GM19328 (cell line): ENCODE measurements around the gene ANKRD26.
"Not testable (repeated sequence)": the region's sequence is repeated elsewhere in the genome, so short reads cannot be mapped to it uniquely, and the experiment has no call there.

ENCODE experiments used
- ATAC-seq: cut with Tn5 transposase; IDR thresholded peaks from one replicate; pipeline ENCODE4 v1.9.1; 2021; ENCODE audit warnings: mild to moderate bottlenecking, moderate library complexity; ENCODE audit not compliant: unreplicated experiment

Gene ANKRD26

DNA sequence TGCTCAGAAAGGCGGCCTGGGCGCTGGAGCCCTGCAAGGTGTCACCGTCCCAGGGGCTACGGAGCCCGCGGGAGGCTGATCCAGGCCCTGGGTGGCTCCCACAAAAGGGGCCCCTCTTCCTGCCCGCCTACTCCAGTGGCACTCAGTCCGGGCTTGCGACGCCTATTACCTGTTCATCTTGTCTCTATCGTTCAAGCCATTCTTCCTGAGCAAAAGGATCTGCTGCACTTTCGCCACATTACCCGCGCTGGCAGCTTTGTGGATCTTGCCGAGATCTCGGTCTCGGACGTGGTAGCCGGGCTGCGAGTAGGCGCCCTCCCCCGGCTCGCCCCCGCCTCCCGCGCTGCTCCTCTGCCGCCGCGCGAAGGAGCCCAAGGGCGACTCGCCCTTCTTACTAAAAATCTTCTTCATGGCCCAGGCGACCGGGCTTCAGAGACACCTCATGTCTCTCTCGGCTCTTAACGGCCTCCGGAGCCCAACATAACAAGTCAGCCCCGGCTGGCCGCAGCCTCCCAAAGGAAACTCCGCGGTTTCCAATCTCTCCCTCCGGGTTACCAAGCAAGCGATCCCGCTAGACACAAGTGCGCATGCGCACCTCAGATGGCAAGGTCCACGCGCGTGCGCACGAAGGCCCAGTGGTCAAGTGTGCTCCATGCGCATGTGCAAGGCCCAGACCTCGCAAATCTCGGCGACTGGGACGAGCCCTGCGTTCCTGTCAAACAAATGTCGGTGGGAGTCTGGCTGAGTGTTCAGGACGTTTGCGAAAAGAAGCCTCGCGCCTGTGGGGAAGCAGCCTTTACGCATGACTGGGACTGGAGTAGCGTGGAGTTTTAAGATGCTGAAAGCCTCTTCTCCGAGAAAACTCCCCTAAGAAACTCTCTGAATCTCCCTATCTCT is at the start of gene ANKRD26:
Gene ANKRD26 (minus strand): TSS at position 579 of the 897 bp plus-strand sequence. CDS start 168 bp downstream, at position 411.
- ATAC-seq = peak; percentile 59

DNA sequence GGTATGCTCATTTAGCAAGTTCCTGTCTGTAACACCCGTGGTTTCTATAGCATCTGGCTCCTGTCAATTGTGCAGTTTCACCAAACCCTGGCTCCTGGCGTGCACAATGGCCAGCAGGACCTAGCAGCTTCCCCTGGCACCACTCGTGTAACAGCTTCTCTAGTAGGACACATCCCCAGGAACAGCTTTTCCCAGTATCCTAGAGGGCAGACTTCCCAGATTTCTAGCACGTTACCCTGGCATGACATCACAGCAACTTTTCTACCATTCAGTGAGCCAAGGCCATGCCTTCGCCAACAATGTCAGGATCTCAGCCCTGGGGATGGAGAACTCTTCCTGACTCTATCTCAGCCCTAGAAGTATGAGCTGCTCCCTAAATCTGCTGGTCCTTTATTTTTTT is 47.4 kb upstream of the ANKRD26 start:
- no peak for ATAC-seq

- ATAC-seq = no peak
These were observed 45.6 kb upstream of the ANKRD26 start for GRCh38 chr10:27145937-27146336.

DNA sequence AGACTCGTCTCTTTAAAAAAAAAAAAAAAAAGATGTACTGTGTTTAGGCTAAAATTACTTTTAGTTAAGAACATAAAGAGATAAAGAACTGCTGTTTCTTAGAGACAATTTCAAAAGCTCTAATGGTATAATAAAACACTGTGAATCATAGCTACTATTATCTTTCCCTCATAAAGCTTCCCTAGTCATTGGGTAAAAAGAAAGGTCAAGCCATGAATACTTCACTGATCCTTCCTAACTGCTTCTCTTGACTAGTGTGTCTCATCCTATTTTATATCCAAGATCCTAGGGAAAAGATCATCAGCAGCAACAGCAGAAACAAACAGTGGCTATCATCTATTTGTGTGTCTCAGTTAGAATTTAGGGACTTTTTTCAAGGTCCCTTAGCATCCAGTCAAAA is 43.4 kb upstream of the ANKRD26 start:
- ATAC-seq = no peak

GRCh38 chr10:27138277-27138676 is 38.0 kb upstream of the ANKRD26 start:
- no peak for ATAC-seq

- ATAC-seq = no peak
These were observed 34.1 kb upstream of the ANKRD26 start for GRCh38 chr10:27134371-27134770.

DNA sequence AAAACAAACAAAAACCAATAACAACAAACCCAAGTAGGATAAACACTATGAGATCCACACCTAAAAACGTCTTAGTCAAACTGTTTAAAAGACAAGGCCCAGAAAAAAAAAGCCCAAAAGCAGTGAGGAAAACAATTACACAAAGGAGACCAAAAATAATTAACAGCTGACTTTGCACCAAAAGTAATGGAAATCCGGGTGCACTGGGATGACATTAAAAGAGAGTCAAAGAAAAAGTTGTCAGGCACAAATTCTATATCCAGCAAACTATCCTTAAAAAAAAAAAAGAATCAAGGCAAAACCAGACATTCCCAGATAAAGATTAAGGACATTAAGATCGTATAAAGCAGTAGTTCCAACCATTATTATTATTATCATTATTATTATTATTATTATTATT is 7.9 kb upstream of the ANKRD26 start:
- no peak for ATAC-seq

GRCh38 chr10:27104919-27105318 is 4.6 kb upstream of the ANKRD26 start:
- ATAC-seq = no peak

GRCh38 chr10:27100813-27101347 is 586 bp upstream of the ANKRD26 start:
- ATAC-seq = no peak

GRCh38 chr10:27099448-27099847 is 846 bp downstream of the ANKRD26 start:
- no peak for ATAC-seq

- no peak for ATAC-seq
These were observed 11.9 kb downstream of the ANKRD26 start for GRCh38 chr10:27088119-27089044.

- ATAC-seq = no peak
These were observed 27.7 kb downstream of the ANKRD26 start for GRCh38 chr10:27072436-27073114.

DNA sequence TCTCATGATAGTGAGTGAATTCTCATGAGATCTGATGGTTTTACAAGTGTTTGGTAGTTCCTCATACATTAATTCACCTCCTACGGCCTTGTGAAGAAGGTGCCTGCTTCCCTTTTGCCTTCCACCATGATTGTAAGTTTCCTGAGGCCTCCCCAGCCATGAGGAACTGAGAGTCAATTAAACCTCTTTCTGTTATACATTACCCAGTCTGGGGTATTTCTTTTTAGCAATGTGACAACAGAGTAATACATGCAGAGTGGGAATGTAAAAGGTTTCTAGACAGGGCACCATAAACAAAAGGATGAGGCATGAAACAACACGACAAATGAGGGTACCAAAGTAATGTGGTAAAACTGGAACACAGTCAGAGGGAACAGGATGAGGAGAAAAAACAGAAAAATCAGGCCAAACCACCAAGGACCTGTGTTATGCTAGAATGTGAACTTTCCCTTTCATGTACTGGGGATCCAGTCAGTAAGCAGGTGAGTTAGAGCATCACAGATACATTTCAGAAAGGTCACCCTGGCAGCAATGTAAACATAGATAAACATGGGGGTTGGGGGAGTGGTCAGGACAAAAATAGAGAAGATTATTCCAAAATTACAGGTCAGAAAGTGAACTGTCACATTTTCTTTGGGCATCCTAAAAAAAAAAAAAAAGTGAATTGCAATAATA is 31.9 kb downstream of the ANKRD26 start:
- ATAC-seq = no peak

DNA sequence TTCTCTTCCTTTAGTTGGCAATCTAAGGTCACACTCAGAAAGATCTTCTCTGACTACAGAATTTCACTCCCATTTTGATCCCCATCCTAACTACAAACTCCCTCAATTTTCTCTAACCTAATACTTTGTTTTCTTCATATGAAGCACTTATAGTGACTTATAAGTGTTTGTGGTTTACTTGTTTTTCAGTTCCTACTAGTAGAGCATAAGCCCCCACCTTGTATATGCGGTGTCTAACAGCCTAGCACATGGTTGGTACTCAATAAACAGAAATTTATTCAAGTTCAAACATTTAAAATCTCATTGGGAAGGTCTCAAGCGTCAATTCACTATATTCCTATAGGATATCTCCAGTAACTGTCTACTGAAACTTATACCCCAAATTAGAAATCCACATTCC is 35.2 kb downstream of the ANKRD26 start:
- no peak for ATAC-seq

GRCh38 chr10:27052656-27053055 is 47.6 kb downstream of the ANKRD26 start:
- ATAC-seq = no peak

- ATAC-seq = not testable (repeated sequence)
These were observed 55.0 kb downstream of the ANKRD26 start for GRCh38 chr10:27045247-27045646.

DNA sequence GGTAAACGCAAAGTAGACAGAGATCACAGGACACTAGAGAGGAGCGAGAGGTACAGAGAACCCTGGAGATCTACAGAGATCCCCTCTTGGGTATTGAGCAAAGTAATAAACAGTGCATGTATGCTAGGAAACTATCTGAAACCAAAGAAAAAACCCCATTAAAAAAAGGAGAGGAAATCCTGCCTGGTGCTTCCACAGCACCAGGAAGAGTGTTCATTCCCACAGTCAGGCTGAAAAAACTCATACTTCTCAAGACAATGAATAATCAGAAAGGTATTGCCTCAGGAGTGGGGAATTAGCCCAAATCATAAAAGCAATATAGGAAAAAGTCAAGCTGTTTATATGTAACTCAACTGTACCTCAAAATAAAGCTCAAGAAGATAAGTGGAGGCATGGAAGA is 59.1 kb downstream of the ANKRD26 start:
- no peak for ATAC-seq

GRCh38 chr10:27038168-27038567 is 62.1 kb downstream of the ANKRD26 start:
- no peak for ATAC-seq

- no peak for ATAC-seq
These were observed 65.1 kb downstream of the ANKRD26 start for GRCh38 chr10:27035163-27035562.

DNA sequence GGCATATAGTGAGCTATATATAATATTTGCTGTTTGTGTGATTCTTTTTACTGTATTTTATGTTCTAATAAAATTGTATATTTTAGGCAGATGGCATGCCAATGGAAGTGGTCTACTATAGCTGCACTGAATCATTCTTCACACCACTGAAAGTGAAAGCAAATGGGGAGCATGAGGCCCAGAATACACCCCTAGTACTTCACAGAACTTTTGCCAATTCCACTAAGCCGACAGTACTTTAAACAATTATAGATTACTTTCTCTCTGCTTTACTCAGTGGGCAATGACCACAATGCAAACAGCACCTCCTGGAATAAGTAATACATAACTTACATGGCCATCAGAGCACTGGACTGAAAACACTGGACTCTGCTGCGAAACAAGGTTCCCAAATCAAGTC is 70.2 kb downstream of the ANKRD26 start:
- no peak for ATAC-seq
